PC-3 (cell line): ENCODE measurements around the gene CACNG8. TPM values are rescaled to one million over a fixed set of nuclear protein-coding genes. Genes with fewer than 3 reads are reported as not detected.

Experiments used
- ATAC-seq: fragments of 200-7000 bp; cut with Tn5 transposase; 2 replicates; pipeline ENCODE4 v1.9.1; 2020; ENCODE audit warnings: mild to moderate bottlenecking, moderate library complexity
- BruUV-seq: library from RNA; stranded (reverse); fragments of 400-500 nt; replicated peaks from 2 replicates; lab custom pipeline; 2021; lab: Mats Ljungman, UMichigan
- CTCF ChIA-PET: fragments of 300-600 bp; sonication (Branson Sonifier 250); formaldehyde crosslinking; loops from one replicate; lab custom pipeline; 2022; ENCODE audit warnings: antibody characterized with exemption; lab: Charles Lee
- POLR2A ChIA-PET: fragments of 300-600 bp; sonication (Branson Sonifier 250); formaldehyde crosslinking; loops from one replicate; lab custom pipeline; 2022; ENCODE audit warnings: antibody characterized with exemption; ENCODE audit not compliant: unreplicated experiment; lab: Charles Lee
- DNase-seq: peaks from one replicate; pipeline ENCODE4 v3.0.0-alpha.2; 2015
- H2AFZ ChIP-seq: fragments of 300-600 bp; sonication (generic); 2 replicates; pipeline ENCODE4 v1.6.0; 2016; ENCODE audit warnings: antibody characterized with exemption, low read length
- H3F3A ChIP-seq: fragments of 300-600 bp; sonication (generic); one replicate; pipeline ENCODE4 v1.6.0; 2017; ENCODE audit warnings: antibody characterized with exemption, low read length, control low read depth, mild to moderate bottlenecking; ENCODE audit not compliant: unreplicated experiment
- H3K27ac ChIP-seq: fragments of 300-600 bp; sonication (generic); 2 replicates; pipeline ENCODE4 v1.5.1; 2016; ENCODE audit warnings: mild to moderate bottlenecking, low read length
- H3K27me3 ChIP-seq: fragments of 300-600 bp; sonication (generic); 2 replicates; pipeline ENCODE4 v1.6.1; 2016; ENCODE audit warnings: low read length, mixed read lengths
- H3K36me3 ChIP-seq: fragments of 300-600 bp; sonication (generic); 2 replicates; pipeline ENCODE4 v1.6.1; 2016; ENCODE audit warnings: low read depth, mixed run types, low read length, mixed read lengths
- H3K4me1 ChIP-seq: fragments of 300-600 bp; sonication (generic); 2 replicates; pipeline ENCODE4 v1.5.1; 2016; ENCODE audit warnings: low read length; ENCODE audit not compliant: insufficient read depth
- H3K4me2 ChIP-seq: fragments of 300-600 bp; sonication (generic); 2 replicates; pipeline ENCODE4 v1.6.0; 2016; ENCODE audit warnings: low read length
- H3K4me3 ChIP-seq: fragments of 300-600 bp; sonication (generic); 2 replicates; pipeline ENCODE4 v1.5.1; 2016; ENCODE audit warnings: mild to moderate bottlenecking, low read length, mixed read lengths
- H3K79me2 ChIP-seq: fragments of 300-600 bp; sonication (generic); 2 replicates; pipeline ENCODE4 v1.6.1; 2017; ENCODE audit warnings: low read length, mixed read lengths
- H3K9ac ChIP-seq: fragments of 300-600 bp; sonication (generic); 2 replicates; pipeline ENCODE4 v1.6.0; 2016; ENCODE audit warnings: mild to moderate bottlenecking, low read length
- H3K9me2 ChIP-seq: fragments of 300-600 bp; sonication (generic); replicated peaks from 2 replicates; pipeline ENCODE4 v1.6.1; 2016; ENCODE audit warnings: mixed run types, low read length, mixed read lengths
- H3K9me3 ChIP-seq: fragments of 300-600 bp; sonication (generic); 2 replicates; pipeline ENCODE4 v1.6.1; 2016; ENCODE audit warnings: low read length, mixed read lengths
- H4K20me1 ChIP-seq: fragments of 300-600 bp; sonication (generic); 2 replicates; pipeline ENCODE4 v1.6.1; 2016; ENCODE audit warnings: low read length, mixed read lengths
- EZH2 ChIP-seq: fragments of 300-600 bp; sonication (generic); IDR thresholded peaks from one replicate; pipeline ENCODE4 v1.6.1; 2017; ENCODE audit warnings: antibody characterized with exemption, mild to moderate bottlenecking, low read length; ENCODE audit not compliant: unreplicated experiment
- EZH2phosphoT487 ChIP-seq: fragments of 300-600 bp; sonication (generic); IDR thresholded peaks from 2 replicates; pipeline ENCODE4 v1.6.1; 2018; ENCODE audit warnings: mild to moderate bottlenecking, antibody characterized with exemption, low read length, borderline replicate concordance
- intact Hi-C: fragments of 100-400 bp; cut with micrococcal nuclease; formaldehyde crosslinking; loops from 2 replicates; pipeline ENCODE4 v1.9.0; 2023
- total RNA-seq: library from RNA; depleted of rRNA; stranded (reverse); fragments of >200 nt; gene quantifications from 2 replicates; pipeline ENCODE4 v1.2.3, GENCODE V29; 2014
- TF ChIP-seq, protein P1 (sequence below): fragments of 300-600 bp; sonication (generic); conservative IDR thresholded peaks from 2 replicates; pipeline ENCODE4 v1.5.1; 2017; ENCODE audit warnings: antibody characterized with exemption, low read depth, mild to moderate bottlenecking, low read length

The CACNG8 gene
- total RNA-seq, 1 experiment from 2014 or later = 0.15 TPM

DNA sequence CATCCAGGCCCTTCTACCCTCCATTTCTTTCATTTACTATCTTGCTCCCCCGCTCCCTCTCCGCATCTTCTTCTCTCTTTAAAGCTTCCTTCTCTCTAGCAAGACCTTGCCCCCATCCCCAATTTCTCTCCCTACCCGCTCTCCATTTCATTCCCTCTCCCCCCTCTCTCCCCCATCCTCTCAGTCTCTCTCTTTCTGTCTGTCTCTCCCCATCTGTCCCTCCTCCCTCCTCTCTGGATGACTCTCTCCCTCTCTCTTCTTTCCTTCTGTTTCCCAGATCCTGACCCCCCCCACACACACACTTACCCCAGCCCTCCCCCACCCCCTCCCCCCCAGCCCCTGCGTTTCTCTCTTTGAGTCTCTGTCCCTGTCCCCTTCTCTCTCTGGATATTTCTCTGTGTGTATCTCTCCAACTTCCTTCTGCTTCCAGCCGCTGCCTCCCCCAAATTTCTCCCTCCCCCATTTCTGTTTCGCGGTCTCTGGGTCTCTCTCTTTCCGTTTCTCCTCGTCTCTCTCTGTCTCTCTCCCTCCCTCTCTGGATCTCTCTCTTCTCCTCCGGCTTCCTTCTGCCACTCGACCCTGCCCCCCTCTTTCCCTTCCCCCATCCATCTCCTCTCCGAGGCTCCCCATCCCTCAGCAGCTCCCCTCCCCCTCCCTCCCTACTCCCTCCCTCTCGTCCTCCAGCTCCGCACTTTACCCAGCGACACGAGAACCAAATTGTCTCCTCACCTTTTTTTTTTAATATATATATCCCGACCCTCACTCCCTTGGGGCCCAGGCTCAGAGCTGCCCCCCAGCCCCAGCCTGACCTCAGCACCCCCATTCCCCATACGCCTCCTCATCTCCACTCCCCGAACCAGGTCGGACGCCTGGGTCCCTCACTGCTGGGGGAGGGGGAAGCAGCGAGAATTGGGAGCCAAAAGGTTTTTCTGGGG lies 3.6 kb upstream of the CACNG8 start:
- no peak for TF ChIP-seq EZH2phosphoT487
- TF ChIP-seq, protein P1, sequence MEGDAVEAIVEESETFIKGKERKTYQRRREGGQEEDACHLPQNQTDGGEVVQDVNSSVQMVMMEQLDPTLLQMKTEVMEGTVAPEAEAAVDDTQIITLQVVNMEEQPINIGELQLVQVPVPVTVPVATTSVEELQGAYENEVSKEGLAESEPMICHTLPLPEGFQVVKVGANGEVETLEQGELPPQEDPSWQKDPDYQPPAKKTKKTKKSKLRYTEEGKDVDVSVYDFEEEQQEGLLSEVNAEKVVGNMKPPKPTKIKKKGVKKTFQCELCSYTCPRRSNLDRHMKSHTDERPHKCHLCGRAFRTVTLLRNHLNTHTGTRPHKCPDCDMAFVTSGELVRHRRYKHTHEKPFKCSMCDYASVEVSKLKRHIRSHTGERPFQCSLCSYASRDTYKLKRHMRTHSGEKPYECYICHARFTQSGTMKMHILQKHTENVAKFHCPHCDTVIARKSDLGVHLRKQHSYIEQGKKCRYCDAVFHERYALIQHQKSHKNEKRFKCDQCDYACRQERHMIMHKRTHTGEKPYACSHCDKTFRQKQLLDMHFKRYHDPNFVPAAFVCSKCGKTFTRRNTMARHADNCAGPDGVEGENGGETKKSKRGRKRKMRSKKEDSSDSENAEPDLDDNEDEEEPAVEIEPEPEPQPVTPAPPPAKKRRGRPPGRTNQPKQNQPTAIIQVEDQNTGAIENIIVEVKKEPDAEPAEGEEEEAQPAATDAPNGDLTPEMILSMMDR = no peak
- no peak for TF ChIP-seq EZH2
- H4K20me1 ChIP-seq = no peaks in the 10 kb centered on the region
- H3K9ac ChIP-seq = no peak overlapping the region
- H3K4me1 ChIP-seq = peaks cover 5% of the 10 kb centered on the region; the same call in 1 of the 2 replicates
- H3F3A ChIP-seq = no peaks in the 10 kb centered on the region
- DNase-seq (no peak), ATAC-seq (no peak)
- no peaks in the 10 kb centered on the region for H3K79me2 ChIP-seq
- no peak overlapping the region for H2AFZ ChIP-seq
- no peaks in the 10 kb centered on the region for H3K9me3 ChIP-seq
- ChIA-PET POLR2A (no interaction called here), CTCF (no interaction called here)
- H3K4me3 ChIP-seq = no peak overlapping the region
- no peak overlapping the region for H3K27ac ChIP-seq
- H3K36me3 ChIP-seq = no peaks in the 10 kb centered on the region
- no peak overlapping the region for H3K4me2 ChIP-seq
- intact Hi-C loops = no loop called here
- H3K9me2 ChIP-seq = no peaks in the 10 kb centered on the region
- BruUV-seq = no TSS peak
- H3K27me3 ChIP-seq = peaks cover 79% of the 10 kb centered on the region

DNA sequence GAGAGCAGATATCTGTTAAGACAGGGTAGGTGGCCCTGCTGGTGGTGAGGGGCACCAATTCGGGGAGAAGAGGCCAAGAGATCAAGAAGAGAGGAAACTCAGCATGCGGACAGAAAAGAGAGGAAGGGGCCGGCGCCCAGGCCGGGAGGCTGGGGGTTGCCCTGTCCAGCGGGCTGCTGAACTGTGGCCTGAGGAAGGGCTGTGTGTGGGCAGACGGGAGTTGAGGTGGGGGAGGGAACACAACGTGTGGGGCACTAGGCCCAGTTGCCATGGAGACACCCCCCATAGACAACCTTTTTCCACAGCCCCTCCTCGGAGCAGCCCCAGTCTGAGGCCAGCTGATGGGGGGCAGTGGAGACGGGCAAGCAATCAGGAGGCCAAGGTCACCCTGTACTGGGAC lies 2.5 kb upstream of the CACNG8 start:
- no peaks in the 10 kb centered on the region for H3K9me3 ChIP-seq
- no peak overlapping the region for H2AFZ ChIP-seq
- H3K4me3 ChIP-seq = no peak overlapping the region
- peaks cover 83% of the 10 kb centered on the region for H3K27me3 ChIP-seq
- POLR2A ChIA-PET = interaction anchor here (0.6 kb wide), 1 partner anchor 70 kb away, joined by 8 read pairs; no protein-coding TSS in a partner anchor
- no peaks in the 10 kb centered on the region for H3K36me3 ChIP-seq
- H3K27ac ChIP-seq = no peak overlapping the region
- H3K79me2 ChIP-seq = no peaks in the 10 kb centered on the region
- H3K9ac ChIP-seq = no peak overlapping the region
- H4K20me1 ChIP-seq = no peaks in the 10 kb centered on the region
- CTCF ChIA-PET = no interaction called here
- no TSS peak for BruUV-seq
- no peak for DNase-seq
- no peak for ATAC-seq
- H3K4me2 ChIP-seq = no peak overlapping the region
- H3K9me2 ChIP-seq = no peaks in the 10 kb centered on the region
- TF ChIP-seq, protein P1 = no peak
- TF ChIP-seq EZH2phosphoT487 = no peak
- no peak for TF ChIP-seq EZH2
- H3F3A ChIP-seq = no peaks in the 10 kb centered on the region
- intact Hi-C loops = no loop called here
- H3K4me1 ChIP-seq = peaks cover 5% of the 10 kb centered on the region; the same call in 1 of the 2 replicates

DNA sequence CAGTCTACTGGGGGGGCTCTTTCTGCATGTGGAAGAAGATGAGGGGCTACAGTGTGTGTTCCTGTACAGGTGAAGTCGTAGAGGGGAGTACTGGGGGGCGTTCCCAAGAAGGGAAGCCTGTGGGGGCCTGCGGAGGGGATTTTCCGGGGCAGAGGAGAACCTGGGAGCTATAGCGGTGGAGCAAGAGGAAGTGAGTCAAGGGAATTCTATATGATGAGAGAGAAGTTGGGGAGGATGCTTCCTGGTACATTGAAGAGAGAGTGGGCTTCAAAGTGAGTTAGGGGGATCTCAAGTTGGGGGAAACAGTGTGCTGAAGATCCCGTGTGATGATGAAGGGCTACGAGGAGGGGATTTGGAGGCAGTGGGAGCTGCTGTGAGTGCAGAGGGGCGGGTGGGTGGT lies 1.9 kb upstream of the CACNG8 start:
- no peak overlapping the region for H3K27ac ChIP-seq
- TF ChIP-seq EZH2phosphoT487 (no peak), EZH2 (no peak)
- TF ChIP-seq, protein P1 = no peak
- no peaks in the 10 kb centered on the region for H3K36me3 ChIP-seq
- DNase-seq (no peak), ATAC-seq (no peak)
- no peak overlapping the region for H2AFZ ChIP-seq
- intact Hi-C loops = no loop called here
- peaks cover 5% of the 10 kb centered on the region; the same call in 1 of the 2 replicates for H3K4me1 ChIP-seq
- no peak overlapping the region for H3K9ac ChIP-seq
- no peaks in the 10 kb centered on the region for H3K79me2 ChIP-seq
- H3F3A ChIP-seq = no peaks in the 10 kb centered on the region
- H3K27me3 ChIP-seq = peaks cover 77% of the 10 kb centered on the region
- no peaks in the 10 kb centered on the region for H4K20me1 ChIP-seq
- POLR2A ChIA-PET = no interaction called here
- no TSS peak for BruUV-seq
- H3K9me2 ChIP-seq = no peaks in the 10 kb centered on the region
- no peaks in the 10 kb centered on the region for H3K9me3 ChIP-seq
- H3K4me2 ChIP-seq = no peak overlapping the region
- CTCF ChIA-PET = no interaction called here
- no peak overlapping the region for H3K4me3 ChIP-seq
